AG08396 (cell line): Measurements from ENCODE around the gene OR2Z1.

Source experiments
- DNase-seq: peaks from one replicate; pipeline ENCODE4 v3.0.0; 2012; ENCODE audit warnings: low spot score, mixed read lengths

The OR2Z1 gene

GRCh38 chr19:8721334-8721733, at the start of gene OR2Z1:
Gene OR2Z1, plus strand, starts transcription at chr19:8721634. Its CDS starts 9,395 bp downstream, at chr19:8731029.
- no peak for DNase-seq

GRCh38 chr19:8673276-8673891, 48.0 kb upstream of the OR2Z1 start:
- DNase-seq, result no peak

- DNase-seq, result no peak
Measured at GRCh38 chr19:8675066-8675465, 46.4 kb upstream of the OR2Z1 start.

GRCh38 chr19:8678244-8678807, 43.1 kb upstream of the OR2Z1 start:
- DNase-seq, result no peak

GRCh38 chr19:8680676-8681344, 40.6 kb upstream of the OR2Z1 start:
- no peak for DNase-seq

GRCh38 chr19:8681345-8682029, 39.9 kb upstream of the OR2Z1 start:
- no peak for DNase-seq

GRCh38 chr19:8682472-8682871, 39.0 kb upstream of the OR2Z1 start:
- DNase-seq, result no peak

GRCh38 chr19:8682931-8683330, 38.5 kb upstream of the OR2Z1 start:
- no peak for DNase-seq

- no peak for DNase-seq
Measured at GRCh38 chr19:8684001-8684902, 37.2 kb upstream of the OR2Z1 start.

- no peak for DNase-seq
Measured at GRCh38 chr19:8686549-8686948, 34.9 kb upstream of the OR2Z1 start.

- no peak for DNase-seq
Measured at GRCh38 chr19:8688930-8689329, 32.5 kb upstream of the OR2Z1 start.

GRCh38 chr19:8690753-8691539, 30.5 kb upstream of the OR2Z1 start:
- no peak for DNase-seq

- no peak for DNase-seq
Measured at GRCh38 chr19:8695501-8695900, 25.9 kb upstream of the OR2Z1 start.

GRCh38 chr19:8695911-8696310, 25.5 kb upstream of the OR2Z1 start:
- DNase-seq, result no peak

GRCh38 chr19:8696993-8697392, 24.4 kb upstream of the OR2Z1 start:
- DNase-seq, result no peak

GRCh38 chr19:8697671-8698432, 23.6 kb upstream of the OR2Z1 start:
- no peak for DNase-seq

GRCh38 chr19:8698433-8699063, 22.9 kb upstream of the OR2Z1 start, which contains the start of gene ACTL9:
Gene ACTL9, minus strand, starts transcription at chr19:8698795. Its CDS starts 94 bp downstream, at chr19:8698701.
- DNase-seq, result no peak

- no peak for DNase-seq
Measured at GRCh38 chr19:8699908-8700307, 21.5 kb upstream of the OR2Z1 start.

GRCh38 chr19:8700956-8701355, 20.5 kb upstream of the OR2Z1 start:
- no peak for DNase-seq

GRCh38 chr19:8702350-8702749, 19.1 kb upstream of the OR2Z1 start:
- no peak for DNase-seq
